COLO829 (cell line): ENCODE measurements around the gene SLC16A11.
"Not testable (repeated sequence)": the region's sequence is repeated elsewhere in the genome, so short reads cannot be mapped to it uniquely, and the experiment has no call there.

ENCODE experiments used
- DNase-seq: peaks from one replicate; pipeline ENCODE4 v3.0.0; 2012; ENCODE audit warnings: low spot score

SLC16A11 gene, protein sequence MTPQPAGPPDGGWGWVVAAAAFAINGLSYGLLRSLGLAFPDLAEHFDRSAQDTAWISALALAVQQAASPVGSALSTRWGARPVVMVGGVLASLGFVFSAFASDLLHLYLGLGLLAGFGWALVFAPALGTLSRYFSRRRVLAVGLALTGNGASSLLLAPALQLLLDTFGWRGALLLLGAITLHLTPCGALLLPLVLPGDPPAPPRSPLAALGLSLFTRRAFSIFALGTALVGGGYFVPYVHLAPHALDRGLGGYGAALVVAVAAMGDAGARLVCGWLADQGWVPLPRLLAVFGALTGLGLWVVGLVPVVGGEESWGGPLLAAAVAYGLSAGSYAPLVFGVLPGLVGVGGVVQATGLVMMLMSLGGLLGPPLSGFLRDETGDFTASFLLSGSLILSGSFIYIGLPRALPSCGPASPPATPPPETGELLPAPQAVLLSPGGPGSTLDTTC

DNA sequence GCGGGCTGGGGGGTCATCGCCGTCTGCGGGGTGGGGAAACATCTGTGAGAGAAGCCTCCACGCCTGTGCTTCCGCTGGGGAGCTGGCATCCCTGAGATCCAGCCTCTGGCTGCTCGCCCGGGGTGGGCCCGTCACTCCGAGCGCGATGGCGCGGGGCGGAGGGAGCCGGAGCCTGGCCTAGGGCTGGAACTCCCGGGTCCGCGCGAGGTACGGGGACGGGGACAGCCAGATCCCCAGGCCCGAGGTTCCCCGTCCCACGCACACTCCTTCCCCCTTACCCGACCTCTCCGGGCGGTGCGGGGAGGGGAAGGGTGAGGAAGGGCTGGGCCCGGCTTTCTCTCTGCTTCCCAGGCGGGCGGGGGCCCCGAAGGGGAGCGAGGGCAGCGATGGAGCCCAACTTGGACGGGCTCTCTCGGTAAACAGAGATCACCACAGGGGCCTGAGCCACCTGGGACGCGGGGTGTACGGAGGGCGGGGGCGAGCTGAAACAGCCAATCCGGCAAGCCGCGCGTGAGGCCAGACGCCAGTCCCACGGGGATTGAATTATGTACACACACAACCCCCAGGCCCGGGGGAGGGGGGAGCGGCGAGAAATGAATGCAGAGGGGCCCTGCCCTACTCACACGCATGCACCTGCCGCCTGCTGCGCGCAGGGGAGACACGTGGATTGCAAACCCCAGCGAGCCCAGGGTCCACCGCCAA is at the start of gene SLC16A11:
Gene SLC16A11, minus strand, starts transcription at position 596 of the 702 bp plus-strand sequence. Its CDS starts 579 bp downstream, at position 17.
- DNase-seq: no peak

DNA sequence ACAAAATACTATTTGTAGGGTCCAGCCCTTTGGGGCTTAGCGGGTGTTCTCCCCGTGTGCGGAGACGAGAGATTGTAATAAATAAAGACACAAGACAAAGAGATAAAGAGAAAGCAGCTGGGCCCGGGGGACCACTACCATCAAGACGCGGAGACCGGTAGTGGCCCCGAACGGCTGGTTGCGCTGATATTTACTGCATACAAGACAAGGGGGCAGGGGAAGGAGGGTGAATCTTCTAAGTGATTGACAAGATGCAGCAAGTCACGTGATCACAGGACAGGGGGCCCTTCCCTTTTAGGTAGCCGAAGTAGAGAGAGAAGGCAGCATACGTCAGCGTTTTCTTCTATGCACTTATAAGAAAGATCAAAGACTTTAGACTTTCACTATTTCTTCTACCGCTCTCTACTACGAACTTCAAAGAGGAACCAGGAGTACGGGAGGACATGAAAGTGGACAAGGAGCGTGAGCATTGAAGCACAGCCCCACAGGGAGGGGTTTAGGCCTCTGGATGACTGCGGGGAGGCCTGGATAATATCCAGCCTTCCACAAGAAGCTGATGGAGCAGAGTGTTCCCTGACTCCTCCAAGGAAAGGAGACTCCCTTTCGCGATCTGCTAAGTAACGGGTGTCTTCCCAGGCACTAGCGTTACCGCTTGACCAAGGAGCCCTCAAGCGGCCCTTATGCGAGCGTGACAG is 47.6 kb upstream of the SLC16A11 start:
- DNase-seq: not testable (repeated sequence)

DNA sequence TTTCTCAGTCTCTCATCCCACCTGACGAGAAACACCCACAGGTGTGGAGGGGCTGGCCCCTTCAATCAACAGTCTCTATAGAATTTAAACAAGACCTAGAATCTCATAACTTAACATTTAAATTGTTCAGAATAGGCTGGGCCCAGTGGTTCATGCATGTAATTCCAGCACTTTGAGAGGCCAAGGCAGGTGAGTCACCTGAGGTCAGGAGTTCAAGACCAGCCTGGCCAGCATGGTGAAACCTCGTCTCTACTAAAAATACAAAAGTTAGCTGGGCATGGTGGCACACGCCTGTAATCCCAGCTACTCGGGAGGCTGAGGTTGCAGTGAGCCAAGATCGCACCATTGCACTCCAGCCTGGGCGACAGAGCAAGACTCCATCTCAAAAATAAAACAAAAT is 45.7 kb upstream of the SLC16A11 start:
- DNase-seq: not testable (repeated sequence)

DNA sequence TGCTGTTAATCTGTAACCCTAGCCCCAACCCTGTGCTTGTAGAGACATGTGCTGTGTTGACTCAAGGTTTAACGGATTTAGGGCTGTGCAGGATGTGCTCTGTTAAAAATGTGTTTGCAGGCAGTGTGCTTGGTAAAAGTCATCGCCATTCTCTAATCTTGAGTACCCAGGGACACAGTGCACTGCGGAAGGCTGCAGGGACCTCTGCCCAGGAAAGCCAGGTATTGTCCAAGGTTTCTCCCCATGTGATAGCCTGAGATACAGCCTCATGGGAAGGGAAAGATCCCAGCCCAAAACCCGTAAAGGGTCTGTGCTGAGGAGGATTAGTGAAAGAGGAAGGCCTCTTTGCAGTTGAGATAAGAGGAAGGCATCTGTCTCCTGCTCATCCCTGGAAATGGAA is 44.5 kb upstream of the SLC16A11 start:
- not testable (repeated sequence) for DNase-seq

DNA sequence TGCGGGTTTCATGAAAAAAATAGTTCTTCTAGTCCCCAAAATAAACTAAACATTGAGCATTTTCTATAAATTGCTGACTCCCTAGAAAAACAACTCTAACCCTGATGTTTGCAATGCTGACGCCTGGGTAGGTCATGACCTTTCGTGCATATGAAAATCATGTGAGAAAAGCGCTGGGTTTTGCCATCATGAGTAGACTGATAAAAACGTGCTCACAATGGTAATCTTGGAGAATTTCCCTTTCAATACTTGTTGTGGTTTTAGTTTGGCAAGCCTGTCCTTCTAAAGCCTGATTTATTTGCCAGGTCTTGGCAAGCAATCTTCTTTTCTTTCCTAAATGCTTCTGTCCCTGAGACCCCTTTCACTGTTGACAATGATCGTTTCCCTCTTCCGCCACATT is 40.2 kb upstream of the SLC16A11 start:
- no peak for DNase-seq

DNA sequence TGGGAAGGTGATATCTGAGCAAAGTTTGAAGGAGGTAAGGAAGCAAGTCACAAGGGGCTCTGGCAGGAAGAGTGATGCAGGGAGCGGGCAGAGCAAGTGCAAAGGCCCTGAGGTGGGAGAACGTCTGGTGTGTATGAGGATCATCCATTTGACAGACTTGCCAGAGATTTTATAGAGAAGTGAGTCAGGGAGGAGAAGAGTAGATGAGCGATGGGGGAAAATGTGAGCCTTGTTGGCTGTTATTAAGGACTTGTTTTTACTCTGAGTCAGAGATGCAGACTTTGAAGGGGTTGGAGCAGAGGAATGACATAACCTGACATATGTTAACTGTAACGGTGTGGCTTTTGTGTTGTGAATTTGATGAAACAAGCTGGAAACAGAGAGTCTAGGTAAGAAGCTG is 39.7 kb upstream of the SLC16A11 start:
- no peak for DNase-seq

DNA sequence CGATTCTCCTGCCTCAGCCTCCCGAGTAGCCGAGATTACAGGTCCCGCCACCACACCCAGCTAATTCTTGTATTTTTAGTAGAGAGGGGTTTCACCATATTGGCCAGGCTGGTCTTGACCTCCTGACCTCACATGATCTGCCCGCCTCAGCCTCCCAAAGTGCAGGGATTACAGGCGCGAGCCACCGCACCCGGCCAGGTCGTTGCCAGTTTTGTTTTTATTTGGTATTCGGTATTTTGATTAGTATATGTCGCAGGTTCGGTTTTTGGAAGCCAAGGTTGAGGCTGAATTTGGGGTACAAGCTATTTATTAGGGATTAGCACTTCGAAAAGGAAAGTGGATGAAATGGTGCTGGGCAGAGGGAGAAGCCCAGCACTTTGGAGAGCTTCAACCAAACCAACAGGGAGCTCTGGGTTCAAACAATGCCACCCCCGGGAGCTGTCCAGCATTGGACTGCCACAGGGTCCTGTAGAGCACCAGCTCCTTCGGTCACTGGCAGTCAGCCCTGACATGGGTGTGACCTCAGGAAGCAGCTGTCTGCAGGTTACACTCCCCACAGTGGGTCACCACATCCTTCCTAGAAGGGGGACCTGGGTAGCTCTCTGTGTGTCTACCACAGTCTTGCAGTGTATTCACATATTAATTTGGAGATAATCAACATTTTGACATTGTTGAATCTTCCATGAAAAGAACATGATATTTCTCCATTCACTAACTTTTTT is 37.6 kb upstream of the SLC16A11 start:
- no peak for DNase-seq

DNA sequence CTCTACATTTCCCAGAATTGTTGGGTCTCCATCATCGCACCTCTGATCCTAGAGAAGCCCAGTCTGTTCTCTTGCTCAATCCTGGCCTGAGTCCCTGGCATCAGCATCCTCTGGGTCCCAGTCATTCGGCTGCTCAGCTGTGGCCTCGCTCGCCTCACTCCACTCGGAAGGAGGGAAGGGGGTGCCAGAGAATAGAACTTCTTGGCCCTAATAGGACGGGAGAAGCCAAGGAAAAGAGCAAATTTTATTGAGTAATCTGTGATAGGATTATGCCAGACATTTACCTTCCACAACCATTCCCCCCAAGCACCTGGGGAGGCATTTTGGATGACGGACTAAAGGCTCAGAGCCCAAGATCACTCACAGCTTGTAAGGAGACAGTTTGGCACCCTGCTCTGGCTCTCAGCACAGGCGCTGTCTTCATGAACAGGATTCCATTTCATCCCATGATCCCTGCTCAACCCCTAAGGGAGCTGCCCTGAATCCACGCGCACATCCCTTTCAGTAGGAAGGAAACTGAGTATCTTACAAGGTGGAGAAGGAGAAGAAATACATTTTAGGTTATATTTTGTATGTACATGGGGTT is 36.7 kb upstream of the SLC16A11 start:
- DNase-seq: no peak

DNA sequence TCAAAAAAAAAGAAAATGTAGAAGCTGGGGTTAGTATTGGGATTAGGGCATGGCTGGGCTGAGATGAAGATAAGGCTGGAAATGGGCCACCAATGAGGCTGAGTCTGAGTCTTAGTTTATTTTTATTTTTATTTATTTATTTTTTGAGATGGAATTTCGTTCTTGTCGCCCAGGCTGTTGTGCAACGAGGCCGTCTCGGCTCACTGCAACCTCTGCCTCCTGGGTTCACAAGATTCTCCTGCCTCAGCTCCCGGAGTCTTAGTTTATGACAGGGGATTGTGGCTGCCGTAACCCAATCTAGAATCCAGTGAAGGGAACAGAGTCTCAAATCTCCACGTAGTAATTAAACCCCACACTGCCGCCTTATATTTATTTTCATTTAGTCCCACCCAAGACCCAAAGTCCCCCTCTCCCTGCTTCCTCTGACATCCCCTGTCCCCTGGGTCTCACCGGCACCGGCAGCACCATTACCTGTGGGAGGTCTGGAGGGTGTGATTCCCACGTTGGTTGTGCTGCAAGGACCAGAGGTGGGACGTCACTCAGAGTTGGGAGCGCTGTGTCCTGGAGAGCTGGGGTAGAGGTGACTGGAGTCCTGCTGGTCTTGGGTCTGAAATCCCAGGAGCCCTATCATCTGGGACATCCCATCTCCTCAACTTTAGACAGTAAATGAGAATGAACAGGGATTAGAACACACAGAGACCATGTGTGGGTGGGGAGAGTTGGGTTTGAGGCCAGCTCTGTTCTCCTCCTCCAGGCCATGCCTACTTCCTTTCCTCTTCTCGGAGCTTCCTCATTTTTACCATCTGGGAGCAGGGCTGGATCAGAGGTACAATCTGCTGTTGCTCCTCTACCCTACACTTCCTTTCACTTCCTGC is 35.9 kb upstream of the SLC16A11 start, which contains the start of gene CLEC10A:
Gene CLEC10A, minus strand, starts transcription at position 671 of the 875 bp plus-strand sequence. CDS start 1,439 bp downstream, outside the sequence.
- DNase-seq: no peak

DNA sequence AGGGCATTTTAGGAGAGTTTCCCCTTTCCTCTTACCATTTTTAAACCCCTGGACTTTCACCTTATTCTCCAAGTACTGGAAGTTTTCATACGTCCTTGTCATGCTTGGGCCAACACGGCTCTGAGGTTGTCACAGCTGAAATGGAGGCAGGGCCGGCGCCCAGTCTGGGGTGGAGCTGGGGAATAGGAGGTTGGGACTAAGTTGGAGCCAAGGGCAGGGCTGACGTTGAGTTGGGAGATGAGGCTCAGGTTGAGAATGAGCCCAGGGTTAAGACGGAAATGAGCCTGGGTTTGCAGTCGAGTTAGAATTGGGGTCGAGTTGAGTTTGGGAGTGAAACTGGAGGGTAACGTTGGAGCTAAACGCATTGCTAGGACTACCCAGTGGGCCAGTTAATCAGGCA is 34.8 kb upstream of the SLC16A11 start:
- DNase-seq: no peak

DNA sequence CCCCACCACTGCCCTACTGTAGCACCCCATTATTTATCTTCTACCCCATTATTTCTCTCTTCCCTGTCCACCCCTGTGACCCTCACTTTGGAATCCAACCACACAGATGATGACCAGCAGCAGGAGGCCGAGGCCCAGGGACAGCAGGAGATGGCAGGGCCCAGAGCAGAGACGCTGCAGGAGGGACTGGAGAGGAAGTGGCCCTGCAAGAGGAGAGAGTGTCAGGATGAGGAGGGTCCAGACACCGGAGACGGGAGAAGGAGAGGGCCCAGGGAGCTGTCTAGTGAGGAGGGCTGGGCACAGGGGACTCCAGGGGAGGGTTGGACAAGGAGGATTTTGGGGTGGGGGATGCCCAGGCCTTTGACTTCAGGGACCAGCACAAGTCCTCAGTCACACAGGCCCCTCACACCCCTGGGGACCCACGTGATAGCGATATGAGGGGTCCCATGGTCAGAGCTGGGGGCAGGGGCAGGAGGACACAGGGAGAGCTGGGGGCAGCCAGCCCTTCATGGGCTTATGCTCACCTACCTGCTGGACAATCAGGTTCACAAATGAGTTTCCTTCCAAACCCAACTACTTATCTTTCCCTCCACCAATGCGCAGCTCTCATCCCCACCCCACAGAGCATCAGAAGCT is 34.1 kb upstream of the SLC16A11 start:
- no peak for DNase-seq

DNA sequence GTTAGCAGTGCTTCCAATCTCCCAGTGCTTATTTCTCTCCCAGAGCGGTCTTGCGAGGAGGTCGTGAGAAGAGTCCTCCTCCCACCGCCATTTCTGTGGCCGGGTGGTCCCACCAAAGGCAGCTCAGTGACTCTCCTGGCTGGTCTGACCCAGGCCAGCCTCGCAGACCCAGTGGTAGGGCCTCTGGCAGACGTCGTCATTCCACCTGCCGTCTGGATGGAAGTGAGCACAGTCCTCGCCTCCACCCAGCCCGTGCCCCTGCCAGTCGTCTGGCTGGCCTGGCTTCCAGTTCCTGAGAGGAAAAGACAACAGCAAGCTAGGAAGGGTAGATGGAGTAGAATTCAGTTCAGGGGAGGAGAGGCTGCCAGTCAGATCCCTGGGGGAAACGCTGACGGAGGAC is 31.0 kb upstream of the SLC16A11 start:
- no peak for DNase-seq

DNA sequence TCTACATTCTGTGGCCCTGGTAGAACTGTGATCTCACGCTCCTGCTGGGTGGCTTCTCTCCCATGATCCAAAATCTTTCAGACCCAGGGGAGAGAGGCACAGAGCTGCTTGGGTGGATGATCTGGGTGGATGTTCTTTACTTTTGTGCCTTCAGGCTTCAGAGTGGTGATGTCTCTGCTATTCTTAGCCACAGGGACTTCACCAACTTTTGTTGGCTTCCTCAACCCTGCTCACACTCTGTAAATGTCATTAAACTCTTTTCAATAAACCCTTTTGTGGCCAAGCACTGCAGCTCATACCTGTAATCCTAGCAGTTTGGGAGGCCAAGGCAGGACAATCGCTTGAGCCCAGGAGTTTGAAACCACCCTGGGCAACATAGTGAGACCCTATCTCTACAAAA is 28.5 kb upstream of the SLC16A11 start:
- no peak for DNase-seq

DNA sequence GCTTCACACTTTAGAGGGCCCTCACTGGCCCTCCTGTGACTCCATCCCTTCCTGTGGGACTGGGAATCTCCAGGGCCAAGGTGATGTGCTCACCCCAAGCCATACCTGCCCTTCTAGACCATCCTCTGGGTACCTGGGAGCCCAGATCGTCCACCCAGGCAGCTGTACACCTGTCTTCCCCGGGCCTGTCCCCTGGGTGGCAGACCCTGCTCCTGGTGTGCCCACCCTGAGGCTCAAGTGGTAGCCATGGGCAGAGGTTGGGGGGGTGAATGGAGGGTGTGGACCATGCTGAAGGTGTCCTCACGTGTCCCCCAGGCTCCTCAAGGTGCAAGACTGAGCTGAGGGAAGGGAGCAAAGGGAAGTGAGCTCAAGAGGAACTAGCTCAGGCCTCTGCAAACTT is 26.8 kb upstream of the SLC16A11 start:
- DNase-seq: no peak

DNA sequence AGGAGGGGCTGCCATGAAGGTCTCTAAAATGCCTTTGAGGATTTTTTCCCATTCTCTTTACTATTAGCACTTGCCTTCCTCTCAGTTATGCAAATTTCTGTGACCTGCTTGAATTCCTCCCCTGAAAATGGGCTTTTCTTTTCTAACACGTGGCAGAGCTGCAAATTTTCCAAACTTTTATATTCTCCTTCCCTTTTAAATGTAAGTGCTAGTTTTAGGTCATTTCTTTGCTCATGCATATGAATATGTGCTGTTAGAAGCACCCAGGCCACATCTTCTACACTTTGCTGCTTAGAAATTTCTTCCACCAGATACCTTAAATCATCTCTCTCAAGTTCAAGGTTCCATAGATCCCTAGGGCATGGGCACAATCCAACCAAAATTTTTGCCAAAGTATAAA is 24.4 kb upstream of the SLC16A11 start:
- no peak for DNase-seq

DNA sequence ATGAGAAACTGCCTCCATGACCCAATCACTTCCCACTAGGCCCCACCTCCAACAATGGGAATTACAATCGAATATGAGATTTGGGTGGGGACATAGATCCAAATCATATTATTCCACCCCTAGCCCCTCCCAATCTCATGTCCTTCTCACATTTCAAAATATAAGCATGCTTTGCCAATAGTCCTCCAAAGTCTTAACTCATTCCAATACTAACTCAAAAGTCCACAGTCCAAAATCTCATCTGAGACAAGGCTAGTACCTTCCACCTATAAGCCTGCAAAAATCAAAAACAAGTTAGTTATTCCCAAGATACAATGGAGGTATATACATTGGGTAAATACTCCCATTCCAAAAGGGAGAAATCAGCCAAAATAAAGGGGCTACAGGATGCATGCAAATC is 23.3 kb upstream of the SLC16A11 start:
- no peak for DNase-seq

DNA sequence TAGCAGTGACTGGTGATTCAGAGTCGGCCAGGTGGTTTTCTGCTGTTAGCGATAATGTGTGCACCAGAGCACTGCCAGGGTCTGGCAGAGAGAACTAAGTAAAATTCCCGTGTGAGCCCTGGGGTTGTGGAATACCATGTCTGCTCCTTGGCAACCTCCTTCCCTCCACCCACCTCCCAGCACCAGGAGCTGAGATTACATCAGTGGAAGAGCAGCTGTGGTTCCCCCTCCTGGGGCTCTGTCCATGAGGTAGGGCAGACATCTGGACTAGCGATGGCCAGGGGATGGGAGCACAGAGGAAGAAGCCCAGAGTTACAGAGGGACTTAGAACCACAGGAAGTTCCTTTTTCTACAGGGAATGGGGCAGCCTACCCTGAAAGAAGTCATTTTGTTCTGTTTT is 20.4 kb upstream of the SLC16A11 start:
- DNase-seq: no peak

DNA sequence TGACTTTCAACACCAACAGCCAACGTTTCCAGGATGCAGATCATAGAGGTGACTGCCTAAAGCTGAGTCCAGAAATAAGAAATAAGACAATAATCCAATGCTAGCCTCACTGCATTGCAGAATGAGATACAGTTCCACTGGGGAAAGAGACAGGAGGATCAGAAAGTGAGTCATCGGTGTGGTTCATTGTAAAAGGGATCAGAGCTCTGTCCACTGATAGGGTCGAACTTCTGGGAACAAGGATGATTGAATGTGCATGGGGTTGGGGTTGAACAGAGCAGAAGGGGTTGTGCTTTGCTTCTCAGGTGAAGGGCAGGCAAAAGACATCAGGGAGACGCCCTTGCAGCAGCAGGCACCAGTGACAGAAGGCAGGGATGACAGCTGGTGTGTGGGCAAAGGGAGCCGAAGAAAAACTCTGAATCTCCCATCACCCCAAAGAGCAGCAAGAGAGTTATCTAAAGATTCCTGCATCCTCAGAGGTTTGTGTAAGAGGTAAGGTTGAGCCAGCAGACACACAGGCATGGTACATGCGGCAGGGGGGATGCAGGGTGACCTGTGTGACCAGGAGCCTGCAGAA is 19.7 kb upstream of the SLC16A11 start:
- no peak for DNase-seq

DNA sequence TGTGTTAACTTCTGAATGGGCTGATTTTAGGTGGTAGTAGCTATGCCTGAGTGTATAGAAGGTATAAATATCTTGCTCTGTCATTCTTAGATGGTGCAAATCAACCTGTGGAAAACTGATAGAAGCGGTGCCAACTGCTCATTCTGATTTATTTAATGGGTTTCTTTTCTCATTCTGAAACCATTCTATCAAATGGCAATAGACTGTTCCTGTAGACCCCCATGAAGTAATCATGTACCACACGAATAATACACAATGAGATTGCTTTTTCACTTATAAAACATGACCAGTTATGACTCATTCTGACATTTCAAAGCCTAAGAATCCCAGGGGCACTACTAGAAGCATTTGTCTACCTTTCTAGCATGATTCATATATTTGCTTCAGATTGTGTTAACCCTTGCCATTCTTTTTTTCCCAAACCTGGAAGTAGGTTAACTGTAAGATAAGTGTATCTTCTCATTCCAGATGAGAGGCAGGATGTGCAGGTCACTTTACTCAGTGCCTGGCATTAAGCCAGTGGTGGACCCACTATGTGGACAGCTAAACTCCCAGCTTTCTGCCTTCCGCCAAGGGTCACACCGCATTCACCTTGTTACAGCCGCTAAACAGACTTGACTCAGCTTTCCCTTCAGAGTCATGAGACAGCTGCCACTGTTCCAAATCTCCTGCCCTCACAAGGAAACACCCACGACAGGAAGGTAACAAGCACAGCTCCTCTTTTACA is 16.4 kb upstream of the SLC16A11 start:
- peak; percentile 94 for DNase-seq
